Keratinocyte (primary cell): ENCODE measurements around the gene PARD3B. TPM values are rescaled to one million over a fixed set of nuclear protein-coding genes. Genes with fewer than 3 reads are reported as not detected.

Experiments
- DNase-seq: peaks from one replicate; pipeline ENCODE4 v3.0.0-alpha.2; 2011; ENCODE audit warnings: low read depth, missing footprints, low spot score
- FAIRE-seq: peaks from 2 replicates; lab custom pipeline; 2011; peaks lifted over from hg19 to GRCh38; lab: Jason Lieb, UNC
- H2AFZ ChIP-seq: 2 replicates; pipeline ENCODE4 v1.6.0; 2012; ENCODE audit warnings: low read length, control low read depth, inconsistent platforms; ENCODE audit not compliant: control insufficient read depth
- H3K27ac ChIP-seq: 2 replicates; pipeline ENCODE4 v1.5.1; 2011; ENCODE audit warnings: low read length; ENCODE audit not compliant: control insufficient read depth, insufficient read depth
- H3K27me3 ChIP-seq: 3 replicates; pipeline ENCODE4 v1.6.0; 2011; ENCODE audit warnings: low read length; ENCODE audit not compliant: control insufficient read depth, insufficient read depth; ENCODE audit errors: extremely low read depth
- H3K36me3 ChIP-seq, 2 experiments: 2 replicates in 1 of 2; 3 replicates in 1 of 2; pipeline ENCODE4 v1.5.1; 2011; ENCODE audit warnings: low read length in 2 of 2, mild to moderate bottlenecking in 1 of 2; ENCODE audit not compliant: control insufficient read depth in 2 of 2, insufficient read depth in 2 of 2; ENCODE audit errors: extremely low read depth in 1 of 2
- H3K4me1 ChIP-seq: 3 replicates; pipeline ENCODE4 v1.5.1; 2011; ENCODE audit warnings: low read length; ENCODE audit not compliant: control insufficient read depth, insufficient read depth; ENCODE audit errors: extremely low read depth
- H3K4me2 ChIP-seq: 3 replicates; pipeline ENCODE4 v1.6.0; 2011; ENCODE audit warnings: low read depth, low read length; ENCODE audit not compliant: control insufficient read depth, insufficient read depth; ENCODE audit errors: extremely low read depth
- H3K4me3 ChIP-seq, 3 experiments: fragments of 200-600 bp in 1 of 3; sonication (generic) in 1 of 3; 2 replicates in 2 of 3; 3 replicates in 1 of 3; pipeline ENCODE4 v1.5.1; 2011 to 2016; ENCODE audit warnings: low read length in 3 of 3, mild to moderate bottlenecking in 3 of 3, control low read depth in 2 of 3, inconsistent platforms in 1 of 3, low read depth in 1 of 3, mixed read lengths in 1 of 3, mixed run types in 1 of 3, moderate library complexity in 1 of 3; ENCODE audit not compliant: control insufficient read depth in 2 of 3, insufficient read depth in 2 of 3; ENCODE audit errors: extremely low read depth in 1 of 3
- H3K79me2 ChIP-seq: 2 replicates; pipeline ENCODE4 v1.6.0; 2012; ENCODE audit warnings: low read length; ENCODE audit not compliant: control insufficient read depth, insufficient read depth
- H3K9ac ChIP-seq: 3 replicates; pipeline ENCODE4 v1.6.0; 2011; ENCODE audit warnings: low read length; ENCODE audit not compliant: control insufficient read depth, insufficient read depth; ENCODE audit errors: extremely low read depth
- H3K9me1 ChIP-seq: 3 replicates; pipeline ENCODE4 v1.6.0; 2011; ENCODE audit warnings: low read length; ENCODE audit not compliant: control insufficient read depth, insufficient read depth; ENCODE audit errors: extremely low read depth
- H3K9me3 ChIP-seq: 2 replicates; pipeline ENCODE4 v1.5.1; 2012; ENCODE audit warnings: low read depth, low read length; ENCODE audit not compliant: control insufficient read depth
- H4K20me1 ChIP-seq: 3 replicates; pipeline ENCODE4 v1.6.0; 2011; ENCODE audit warnings: low read length; ENCODE audit not compliant: control insufficient read depth, insufficient read depth; ENCODE audit errors: extremely low read depth
- CTCF ChIP-seq, 3 experiments: IDR thresholded peaks in 1 of 3; conservative IDR thresholded peaks in 1 of 3; optimal IDR thresholded peaks in 1 of 3; 2 replicates in 2 of 3; 3 replicates in 1 of 3; pipeline versions ENCODE3 to v1.5.1; 2011; ENCODE audit warnings: low read length in 3 of 3, mild to moderate bottlenecking in 3 of 3, moderate library complexity in 2 of 3, control low read depth in 1 of 3, inconsistent platforms in 1 of 3; ENCODE audit not compliant: insufficient read depth in 2 of 3; ENCODE audit errors: extremely low read depth in 1 of 3
- EZH2 ChIP-seq: IDR thresholded peaks from one replicate; pipeline ENCODE4 v1.6.1; 2012; ENCODE audit warnings: inconsistent platforms, mild to moderate bottlenecking, low read length, moderate library complexity
- dilution Hi-C: fragments of 300-500 bp; cut with MboI; formaldehyde crosslinking; loops from one replicate; pipeline ENCODE4 v1.7.0; 2020; ENCODE audit warnings: low sequenced_read_pairs; ENCODE audit not compliant: extremely low pct_ligation_motif_present
- polyA plus RNA-seq, 5 experiments: library from polyadenylated mRNA; depleted of rRNA in 3 of 5; stranded (reverse) in 3 of 5; stranded (forward) in 1 of 5; unstranded in 1 of 5; fragments of >200 nt; gene quantifications; 1 replicate in 1 of 5; 2 replicates in 3 of 5; 3 replicates in 1 of 5; pipeline versions ENCODE4 v1.2.1 to v1.2.3, GENCODE V29; 2011 to 2012; ENCODE audit warnings: missing spikeins in 2 of 5, low read depth in 1 of 5, low replicate concordance in 1 of 5

Gene PARD3B
- polyA plus RNA-seq, 1 donor (not counting 4 experiments of a cell fraction or from before 2014, with no cell fraction given): 1.2 TPM

GRCh38 chr2:204570421-204570820 is 25.1 kb downstream of the PARD3B start:
- H3K4me2 ChIP-seq: no peak overlapping the region
- H3K36me3 ChIP-seq: no peaks in the 10 kb centered on the region
- TF ChIP-seq CTCF (optimal IDR thresholded peaks at IDR 0.05 in 1 of 3, IDR thresholded peaks at IDR 0.05 in 1 of 3, conservative IDR thresholded peaks at IDR 0.05 in 1 of 3; ENCODE audit: extremely low read depth in 1 of 3, insufficient read depth in 2 of 3, low read length in 3 of 3) (no peak), EZH2 (no peak)
- no peak overlapping the region for H3K9ac ChIP-seq
- DNase-seq: no peak
- no peaks in the 10 kb centered on the region for H3K4me1 ChIP-seq
- no peak overlapping the region for H3K27ac ChIP-seq
- no peaks in the 10 kb centered on the region for H3K9me3 ChIP-seq
- FAIRE-seq: no peak
- H3K4me3 ChIP-seq: no peak overlapping the region
- dilution Hi-C loops: no loop called here
- no peaks in the 10 kb centered on the region for H3K9me1 ChIP-seq
- H4K20me1 ChIP-seq: no peaks in the 10 kb centered on the region
- no peaks in the 10 kb centered on the region for H3K27me3 ChIP-seq
- no peak overlapping the region for H2AFZ ChIP-seq
- no peaks in the 10 kb centered on the region for H3K79me2 ChIP-seq

GRCh38 chr2:204571041-204571440 is 25.8 kb downstream of the PARD3B start:
- Histone ChIP-seq H3K9me1 (no peaks in the 10 kb centered on the region), H3K79me2 (no peaks in the 10 kb centered on the region), H3K27me3 (no peaks in the 10 kb centered on the region), H3K9me3 (no peaks in the 10 kb centered on the region), H3K27ac (no peak overlapping the region), H3K36me3 (no peaks in the 10 kb centered on the region), H3K4me2 (no peak overlapping the region), H2AFZ (no peak overlapping the region), H3K9ac (no peak overlapping the region), H3K4me1 (no peaks in the 10 kb centered on the region), H3K4me3 (no peak overlapping the region), H4K20me1 (no peaks in the 10 kb centered on the region)
- TF ChIP-seq EZH2 (no peak), CTCF (optimal IDR thresholded peaks at IDR 0.05 in 1 of 3, IDR thresholded peaks at IDR 0.05 in 1 of 3, conservative IDR thresholded peaks at IDR 0.05 in 1 of 3; ENCODE audit: extremely low read depth in 1 of 3, insufficient read depth in 2 of 3, low read length in 3 of 3) (no peak)
- dilution Hi-C loops: no loop called here
- FAIRE-seq (no peak), DNase-seq (no peak)
